ENCODE data around the gene EVX1.

DNA sequence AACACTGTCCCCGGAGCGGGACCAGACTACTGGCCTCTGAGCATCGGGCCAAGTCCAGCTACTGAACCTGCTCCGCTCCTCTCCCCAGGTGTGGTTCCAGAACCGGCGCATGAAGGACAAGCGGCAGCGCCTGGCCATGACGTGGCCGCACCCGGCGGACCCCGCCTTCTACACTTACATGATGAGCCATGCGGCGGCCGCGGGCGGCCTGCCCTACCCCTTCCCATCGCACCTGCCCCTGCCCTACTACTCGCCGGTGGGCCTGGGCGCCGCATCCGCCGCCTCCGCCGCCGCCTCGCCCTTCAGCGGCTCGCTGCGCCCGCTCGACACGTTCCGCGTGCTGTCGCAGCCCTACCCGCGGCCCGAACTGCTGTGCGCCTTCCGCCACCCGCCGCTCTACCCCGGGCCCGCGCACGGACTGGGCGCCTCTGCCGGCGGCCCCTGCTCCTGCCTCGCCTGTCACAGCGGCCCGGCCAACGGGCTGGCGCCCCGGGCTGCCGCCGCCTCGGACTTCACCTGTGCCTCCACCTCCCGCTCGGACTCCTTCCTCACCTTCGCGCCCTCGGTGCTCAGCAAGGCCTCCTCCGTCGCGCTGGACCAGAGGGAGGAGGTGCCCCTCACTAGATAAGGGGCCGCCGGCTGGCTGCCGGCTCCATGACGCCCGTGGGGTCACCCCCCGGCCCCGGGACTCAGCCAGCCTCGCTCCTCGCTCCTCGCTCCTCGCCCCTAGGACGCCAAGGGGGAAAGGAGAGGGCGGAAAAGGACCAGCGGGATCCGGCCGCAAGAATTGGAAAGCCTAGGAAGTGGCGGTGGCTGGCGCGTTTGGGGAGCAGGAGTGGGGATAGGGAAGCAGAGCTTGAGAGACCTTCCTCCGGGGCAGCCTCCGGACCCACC is 3.4 kb downstream of the EVX1 start:
- TF ChIP-seq POLR2A (IDR thresholded peaks at IDR 0.05): no peak
- TF ChIP-seq EP300 (IDR thresholded peaks at IDR 0.05): no peak
- TF ChIP-seq, protein P1, sequence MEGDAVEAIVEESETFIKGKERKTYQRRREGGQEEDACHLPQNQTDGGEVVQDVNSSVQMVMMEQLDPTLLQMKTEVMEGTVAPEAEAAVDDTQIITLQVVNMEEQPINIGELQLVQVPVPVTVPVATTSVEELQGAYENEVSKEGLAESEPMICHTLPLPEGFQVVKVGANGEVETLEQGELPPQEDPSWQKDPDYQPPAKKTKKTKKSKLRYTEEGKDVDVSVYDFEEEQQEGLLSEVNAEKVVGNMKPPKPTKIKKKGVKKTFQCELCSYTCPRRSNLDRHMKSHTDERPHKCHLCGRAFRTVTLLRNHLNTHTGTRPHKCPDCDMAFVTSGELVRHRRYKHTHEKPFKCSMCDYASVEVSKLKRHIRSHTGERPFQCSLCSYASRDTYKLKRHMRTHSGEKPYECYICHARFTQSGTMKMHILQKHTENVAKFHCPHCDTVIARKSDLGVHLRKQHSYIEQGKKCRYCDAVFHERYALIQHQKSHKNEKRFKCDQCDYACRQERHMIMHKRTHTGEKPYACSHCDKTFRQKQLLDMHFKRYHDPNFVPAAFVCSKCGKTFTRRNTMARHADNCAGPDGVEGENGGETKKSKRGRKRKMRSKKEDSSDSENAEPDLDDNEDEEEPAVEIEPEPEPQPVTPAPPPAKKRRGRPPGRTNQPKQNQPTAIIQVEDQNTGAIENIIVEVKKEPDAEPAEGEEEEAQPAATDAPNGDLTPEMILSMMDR (IDR thresholded peaks at IDR 0.05): no peak
